HG03378 (cell line): Measurements from ENCODE around the gene HDAC4.

ENCODE experiments used
- ATAC-seq: cut with Tn5 transposase; IDR thresholded peaks from one replicate; pipeline ENCODE4 v1.9.1; 2021; ENCODE audit warnings: mild to moderate bottlenecking, moderate library complexity; ENCODE audit not compliant: unreplicated experiment

HDAC4 gene

DNA sequence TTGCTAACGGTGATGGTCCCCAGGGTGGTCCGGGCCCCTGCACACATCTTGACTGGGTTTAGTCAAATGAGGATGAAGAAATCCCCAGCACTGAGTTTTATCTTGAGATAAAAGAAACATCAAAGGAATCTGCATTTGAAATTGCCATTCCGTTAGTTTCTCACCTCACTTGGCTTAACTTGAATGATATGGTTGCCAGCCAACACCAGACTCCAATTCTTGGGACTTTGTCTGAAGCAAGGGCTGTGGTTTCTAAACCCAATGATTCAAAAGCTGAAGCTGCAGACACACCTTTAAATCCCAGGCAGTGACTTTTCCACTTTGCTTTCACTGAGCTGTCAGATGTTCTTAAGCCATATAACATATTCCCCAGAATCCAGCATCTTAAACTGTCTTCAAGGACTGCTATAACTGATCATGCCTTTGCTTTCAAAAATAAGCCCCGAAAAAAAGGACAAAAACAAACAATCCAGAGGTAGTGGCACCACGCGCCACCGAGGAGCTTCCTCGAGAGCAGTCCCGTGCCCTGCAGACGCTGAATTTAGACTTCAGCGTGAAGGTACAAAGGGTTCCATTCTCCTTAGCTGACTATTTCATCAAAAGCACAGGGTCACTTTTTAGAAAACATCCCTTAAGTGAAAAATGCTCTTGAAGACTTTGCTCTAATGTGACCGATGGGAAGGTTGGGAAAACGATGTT lies 189.3 kb downstream of the HDAC4 start:
- ATAC-seq = no peak

GRCh38 chr2:239209783-239210182 lies 191.0 kb downstream of the HDAC4 start:
- no peak for ATAC-seq

- ATAC-seq = no peak
These were observed 192.2 kb downstream of the HDAC4 start for GRCh38 chr2:239208465-239209180.

GRCh38 chr2:239206851-239207250 lies 194.0 kb downstream of the HDAC4 start:
- ATAC-seq = no peak

- ATAC-seq = no peak
These were observed 194.8 kb downstream of the HDAC4 start for GRCh38 chr2:239206042-239206441.

DNA sequence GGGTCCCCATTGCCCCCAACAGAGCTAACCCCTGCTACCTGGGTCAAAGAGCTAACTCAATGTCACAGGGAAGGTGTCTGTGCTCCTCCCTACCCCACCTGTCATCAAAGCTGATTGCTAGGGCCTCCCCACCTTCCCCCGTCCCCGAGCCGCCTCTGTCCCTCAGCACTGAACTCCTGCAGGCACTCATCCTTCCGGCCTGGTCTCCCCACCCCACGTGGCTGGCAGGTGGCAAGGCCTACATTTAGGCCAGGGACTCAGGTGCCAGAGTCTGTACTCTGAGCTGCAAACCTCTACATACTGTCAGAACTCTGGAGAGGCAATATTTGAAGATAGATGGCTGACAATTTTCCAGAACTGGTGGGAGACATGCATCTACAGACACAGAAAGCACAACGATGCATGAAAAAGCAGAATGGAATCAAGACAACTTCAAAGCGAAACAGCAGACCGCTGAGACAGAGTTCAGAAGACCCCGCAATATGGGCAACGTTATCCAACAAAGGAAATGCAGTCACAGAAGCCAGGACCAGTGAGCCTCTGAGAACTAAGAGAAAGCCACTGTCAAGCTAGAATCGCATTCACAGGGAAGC lies 195.8 kb downstream of the HDAC4 start:
- ATAC-seq = no peak

DNA sequence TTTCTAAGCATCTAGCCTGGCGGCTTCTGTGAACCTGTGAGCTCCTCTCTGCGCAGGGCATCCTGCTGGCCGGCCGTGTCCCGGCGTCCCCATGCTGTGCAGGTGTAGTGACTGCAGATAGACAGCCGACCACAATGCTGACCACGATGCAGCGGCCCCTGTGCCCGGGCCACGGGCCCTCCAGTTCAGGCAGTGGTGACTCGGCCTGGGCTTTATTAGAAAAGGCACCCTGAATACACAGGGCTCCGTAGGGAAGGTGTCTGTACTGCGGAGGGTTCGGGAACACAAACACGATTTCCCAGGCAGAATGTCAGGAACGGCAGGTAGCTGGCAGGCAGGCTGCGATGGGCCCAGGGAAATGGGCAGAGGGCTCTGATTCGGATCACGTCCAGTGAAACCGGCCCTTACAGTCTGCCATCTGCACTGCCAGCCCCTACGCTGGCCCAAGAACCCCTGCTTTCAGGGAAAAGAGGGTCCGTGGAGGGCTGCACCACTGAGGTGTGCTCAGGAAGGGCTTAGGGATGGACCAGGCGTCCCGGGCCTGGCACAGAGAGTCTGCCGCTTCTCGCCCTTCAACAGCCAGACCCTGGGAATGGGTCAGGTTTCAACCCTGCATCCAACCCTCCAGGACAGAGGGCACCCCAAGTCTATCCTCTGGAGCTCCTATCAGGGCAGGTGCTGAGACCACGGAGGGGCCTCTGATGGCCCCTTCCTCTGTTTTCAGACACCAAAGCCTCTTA lies 196.5 kb downstream of the HDAC4 start:
- ATAC-seq = no peak

GRCh38 chr2:239203443-239204135 lies 197.2 kb downstream of the HDAC4 start:
- no peak for ATAC-seq

- ATAC-seq = no peak
These were observed 198.0 kb downstream of the HDAC4 start for GRCh38 chr2:239202836-239203235.

DNA sequence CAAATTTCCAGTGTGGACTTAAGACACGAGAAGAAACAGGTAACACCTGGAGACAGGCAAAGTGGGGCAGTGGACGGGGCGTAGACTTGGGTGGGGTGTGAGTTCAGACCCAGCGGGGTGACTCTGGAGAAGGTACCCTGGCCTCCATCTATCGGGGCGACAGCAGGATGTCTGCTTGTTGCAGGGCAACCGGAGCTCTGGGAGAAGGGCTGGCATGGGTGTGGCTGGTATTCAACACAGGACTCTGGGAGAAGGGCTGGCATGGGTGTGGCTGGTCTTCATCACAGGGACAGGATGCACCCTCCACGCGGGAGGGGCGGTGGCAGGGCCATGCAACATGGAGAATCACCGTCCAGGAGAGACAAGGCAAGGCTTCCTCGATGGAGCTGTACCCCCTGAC lies 198.5 kb downstream of the HDAC4 start:
- no peak for ATAC-seq

DNA sequence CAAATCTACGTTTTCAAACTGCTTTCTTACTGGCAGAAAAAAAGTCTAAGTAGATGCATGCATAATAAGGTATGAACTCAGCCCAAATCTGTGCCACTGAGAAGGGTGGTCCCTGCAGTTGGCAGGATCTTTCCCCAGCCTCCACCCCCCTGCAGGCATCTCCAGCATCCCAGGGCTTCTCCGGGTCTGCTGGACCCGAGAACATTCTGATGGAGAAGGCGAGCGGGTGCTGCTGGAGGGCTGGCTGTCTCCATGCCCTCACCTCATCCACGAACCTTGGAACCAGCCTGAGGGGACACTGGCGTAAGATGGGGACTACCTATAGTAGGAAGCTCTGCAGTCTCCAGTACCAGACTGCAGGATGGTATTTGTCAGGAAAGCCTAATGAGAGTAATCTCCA lies 198.9 kb downstream of the HDAC4 start:
- ATAC-seq = no peak

DNA sequence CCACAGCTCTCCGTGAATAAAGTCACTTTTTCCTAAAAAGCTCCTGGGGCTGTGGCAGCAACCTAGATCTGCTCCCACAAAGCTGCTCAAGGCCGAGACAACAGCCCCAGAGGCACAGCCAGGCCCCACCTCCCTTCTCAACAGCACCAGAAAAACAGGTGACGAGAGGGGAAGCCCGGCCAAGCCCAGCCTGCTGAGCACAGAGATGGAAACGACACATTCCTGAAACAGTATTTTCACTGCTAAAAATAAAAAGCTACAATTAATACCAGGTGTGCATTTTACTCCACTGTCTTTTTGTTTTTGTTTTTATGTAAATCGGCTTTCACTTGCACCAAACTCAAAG lies 199.3 kb downstream of the HDAC4 start:
- ATAC-seq = no peak

DNA sequence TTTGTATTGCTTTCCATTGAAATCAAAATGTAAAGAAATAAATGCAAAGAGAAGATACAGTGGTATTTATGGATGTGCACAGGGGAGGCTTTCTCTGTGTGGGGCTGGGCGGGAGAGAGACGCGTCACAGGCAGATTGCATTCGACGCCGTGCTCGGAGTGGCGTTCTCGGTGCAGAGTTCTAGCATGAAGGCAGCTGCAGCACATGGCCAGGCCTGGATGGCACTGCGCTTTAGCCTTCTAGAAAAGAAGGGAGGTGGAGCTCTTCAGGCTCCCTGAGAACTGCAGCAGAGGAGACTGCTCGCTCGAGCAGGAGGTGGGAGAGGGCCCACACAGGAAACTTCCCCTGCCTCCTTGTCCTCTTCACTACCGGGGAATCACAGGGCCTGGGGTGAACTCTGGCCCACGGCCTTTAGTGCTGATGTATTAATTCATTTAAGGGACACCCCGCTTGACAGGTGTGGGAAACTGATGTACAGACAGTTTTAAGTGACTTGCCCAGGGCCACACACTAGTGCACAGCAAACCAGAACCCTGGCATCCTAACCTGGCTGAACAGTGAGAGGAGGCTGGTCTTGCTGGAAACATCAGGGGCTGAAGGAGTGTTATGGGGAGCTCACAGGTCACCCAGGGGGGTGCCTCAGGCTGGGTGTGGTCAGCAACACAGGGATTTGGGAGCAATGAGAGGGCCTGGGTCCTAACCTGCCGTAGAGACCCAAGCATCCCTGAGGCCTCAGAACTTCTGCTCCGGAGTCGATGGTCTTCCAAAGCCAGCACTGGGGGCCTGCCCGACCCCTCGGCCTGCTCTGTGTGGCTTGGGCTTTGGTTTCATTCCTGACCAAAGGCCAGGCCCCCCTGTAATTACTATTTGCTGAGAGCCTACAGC lies 199.9 kb downstream of the HDAC4 start:
- ATAC-seq = no peak

- ATAC-seq = no peak
These were observed 201.6 kb downstream of the HDAC4 start for GRCh38 chr2:239199041-239199768.

GRCh38 chr2:239198221-239198620 lies 202.6 kb downstream of the HDAC4 start:
- ATAC-seq = no peak

- ATAC-seq = no peak
These were observed 203.7 kb downstream of the HDAC4 start for GRCh38 chr2:239197146-239197545.

DNA sequence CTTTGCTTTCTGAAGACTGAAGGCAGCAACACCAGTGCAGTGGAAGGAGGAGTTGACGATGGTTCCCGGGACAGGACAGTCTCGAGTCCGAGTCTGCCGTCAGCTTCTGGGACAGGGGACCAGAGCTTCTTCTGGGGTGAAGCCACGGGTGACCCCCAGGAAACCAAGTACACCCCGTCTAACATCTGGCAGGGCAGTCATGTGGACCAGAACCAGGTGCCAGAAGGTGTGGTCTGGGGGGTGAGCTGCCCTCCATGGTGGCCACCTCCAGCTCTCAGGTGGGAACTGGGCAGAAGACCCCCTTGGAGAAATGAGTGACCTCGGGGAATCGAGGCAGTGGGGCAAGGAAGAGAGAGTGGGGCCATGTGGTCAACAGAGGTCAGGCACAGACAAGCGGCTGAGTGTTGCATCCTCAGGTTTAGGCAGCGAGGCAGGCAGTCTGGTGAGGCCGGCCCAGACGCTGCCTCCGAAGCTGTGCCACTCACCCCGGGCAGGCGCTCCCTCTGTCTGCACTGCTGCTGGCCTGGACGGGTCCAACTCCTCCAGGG lies 204.3 kb downstream of the HDAC4 start:
- no peak for ATAC-seq

DNA sequence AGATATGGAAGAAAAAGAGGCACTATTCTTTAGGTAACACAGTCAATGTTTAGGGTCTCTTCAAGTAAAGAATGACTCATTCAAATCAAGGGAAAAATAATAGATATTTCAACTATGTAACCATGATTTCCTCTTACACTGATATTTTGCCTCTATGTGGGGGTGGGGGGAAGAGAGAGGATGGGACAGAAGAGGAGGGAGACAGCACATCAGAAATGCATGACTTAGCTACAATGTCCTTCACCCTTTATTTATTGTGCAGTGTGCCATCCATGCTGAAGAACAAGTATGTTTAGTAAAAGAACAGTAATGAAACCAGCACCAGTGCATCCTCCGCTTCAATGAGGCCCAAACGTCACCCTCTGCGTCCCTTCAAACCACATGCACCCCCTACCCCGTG lies 204.8 kb downstream of the HDAC4 start:
- no peak for ATAC-seq

DNA sequence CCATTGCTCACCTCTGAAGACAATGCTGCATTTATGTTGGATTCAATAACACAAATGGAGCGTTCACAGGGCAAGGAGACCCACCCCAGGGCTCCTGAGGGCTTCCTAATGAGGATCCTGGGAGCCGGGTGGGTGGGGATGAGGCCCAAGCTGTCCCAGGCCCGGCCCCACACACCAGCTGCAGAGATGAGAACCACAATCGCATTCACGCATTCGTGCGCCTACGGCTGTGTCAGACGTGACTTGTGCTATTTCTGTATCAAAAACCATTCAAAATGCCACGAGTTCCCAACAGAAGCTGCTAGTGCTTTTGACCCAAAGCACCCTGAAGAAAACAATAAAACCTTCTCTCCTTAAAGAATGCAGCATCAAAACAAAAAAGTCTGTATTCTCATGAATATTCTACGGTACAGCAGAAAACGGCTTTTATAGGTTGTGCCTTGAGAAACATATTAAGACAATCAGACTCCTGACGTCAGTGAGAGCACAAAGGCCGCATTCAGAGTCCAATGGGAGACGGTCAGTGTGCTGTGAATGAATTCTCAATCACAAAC lies 205.4 kb downstream of the HDAC4 start:
- no peak for ATAC-seq
